ENCODE measurements around the gene ARHGAP27. TPM values are rescaled to one million over a fixed set of nuclear protein-coding genes. Genes with fewer than 3 reads are reported as not detected.
A peak's percentile ranks its signal among the peaks of the same experiment; 100 is the strongest.

ARHGAP27 gene
- total and polyA plus RNA-seq, 2 of the 13 experiments (the other 11 are each of a cell fraction or from before 2014, with no cell fraction given): 15.5 to 18.9 TPM

- TF ChIP-seq, protein P1, sequence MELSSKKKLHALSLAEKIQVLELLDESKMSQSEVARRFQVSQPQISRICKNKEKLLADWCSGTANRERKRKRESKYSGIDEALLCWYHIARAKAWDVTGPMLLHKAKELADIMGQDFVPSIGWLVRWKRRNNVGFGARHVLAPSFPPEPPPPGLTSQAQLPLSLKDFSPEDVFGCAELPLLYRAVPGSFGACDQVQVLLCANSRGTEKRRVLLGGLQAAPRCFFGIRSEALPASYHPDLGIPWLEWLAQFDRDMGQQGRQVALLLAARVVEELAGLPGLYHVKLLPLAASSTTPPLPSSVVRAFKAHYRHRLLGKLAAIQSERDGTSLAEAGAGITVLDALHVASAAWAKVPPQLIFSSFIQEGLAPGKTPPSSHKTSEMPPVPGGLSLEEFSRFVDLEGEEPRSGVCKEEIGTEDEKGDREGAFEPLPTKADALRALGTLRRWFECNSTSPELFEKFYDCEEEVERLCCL (CRISPR knock-in tag; IDR thresholded peaks at IDR 0.05; ENCODE audit: borderline replicate concordance): no peak
- TF ChIP-seq ZNF230 (CRISPR knock-in tag; IDR thresholded peaks at IDR 0.05): no peak
- TF ChIP-seq PHF5A (CRISPR knock-in tag; IDR thresholded peaks at IDR 0.05; ENCODE audit: low read depth, unreplicated experiment): no peak
- no peak for TF ChIP-seq ZNF510 (CRISPR knock-in tag; IDR thresholded peaks at IDR 0.05; ENCODE audit: low read depth)
- no peak for TF ChIP-seq ZNF234 (CRISPR knock-in tag; conservative IDR thresholded peaks at IDR 0.05)
- TF ChIP-seq NFE2L2 (IDR thresholded peaks at IDR 0.05; ENCODE audit: low read length): no peak
- TF ChIP-seq ZNF7 (CRISPR knock-in tag; IDR thresholded peaks at IDR 0.05): no peak
- TF ChIP-seq CEBPB (IDR thresholded peaks at IDR 0.05; ENCODE audit: borderline replicate concordance, low read depth, low read length): no peak
- TF ChIP-seq CREB1 (IDR thresholded peaks at IDR 0.05): no peak
- no peak for TF ChIP-seq CREB1 (CRISPR knock-in tag; IDR thresholded peaks at IDR 0.05)
- no peak for TF ChIP-seq CHD2 (IDR thresholded peaks at IDR 0.05; ENCODE audit: low read depth, low read length)
- TF ChIP-seq NR2F6 (IDR thresholded peaks at IDR 0.05): no peak
- peak; percentile 67 for TF ChIP-seq NR2F6 (CRISPR knock-in tag; IDR thresholded peaks at IDR 0.05)
- TF ChIP-seq CREM (IDR thresholded peaks at IDR 0.05): no peak
- TF ChIP-seq CREM (CRISPR knock-in tag; IDR thresholded peaks at IDR 0.05): no peak
- TF ChIP-seq SP1 (IDR thresholded peaks at IDR 0.05): no peak
- TF ChIP-seq SP1 (CRISPR knock-in tag; IDR thresholded peaks at IDR 0.05): peak; percentile 66; the same call in 1 of the 2 replicates
- no peak for TF ChIP-seq ZFP62 (CRISPR knock-in tag; IDR thresholded peaks at IDR 0.05)
- TF ChIP-seq POGZ (CRISPR knock-in tag; IDR thresholded peaks at IDR 0.05): peak; percentile 56; the same call in 1 of the 2 replicates
- no peak for TF ChIP-seq NBN (conservative IDR thresholded peaks at IDR 0.05)
- TF ChIP-seq ZIK1 (CRISPR knock-in tag; IDR thresholded peaks at IDR 0.05; ENCODE audit: borderline replicate concordance, low read depth): peak; percentile 64; the same call in 1 of the 2 replicates
- TF ChIP-seq ZNF138 (CRISPR knock-in tag; IDR thresholded peaks at IDR 0.05; ENCODE audit: low read depth): peak; percentile 42; the same call in 1 of the 2 replicates
- no peak for TF ChIP-seq MAFG (CRISPR knock-in tag; IDR thresholded peaks at IDR 0.05)
- no peak for TF ChIP-seq ZNF75D (CRISPR knock-in tag; IDR thresholded peaks at IDR 0.05; ENCODE audit: borderline replicate concordance)
- peak; percentile 89 for TF ChIP-seq RAD21 (CRISPR knock-in tag; IDR thresholded peaks at IDR 0.05)
- no peak for TF ChIP-seq CENPX (CRISPR knock-in tag; IDR thresholded peaks at IDR 0.05)
- TF ChIP-seq ZNF329 (CRISPR knock-in tag; IDR thresholded peaks at IDR 0.05; ENCODE audit: low read depth): no peak
- peak; percentile 72 for TF ChIP-seq HNF4A (CRISPR knock-in tag; IDR thresholded peaks at IDR 0.05)
- TF ChIP-seq RBM39 (IDR thresholded peaks at IDR 0.05; ENCODE audit: low read depth, low read length, poor library complexity, severe bottlenecking): no peak
- TF ChIP-seq, protein P2, sequence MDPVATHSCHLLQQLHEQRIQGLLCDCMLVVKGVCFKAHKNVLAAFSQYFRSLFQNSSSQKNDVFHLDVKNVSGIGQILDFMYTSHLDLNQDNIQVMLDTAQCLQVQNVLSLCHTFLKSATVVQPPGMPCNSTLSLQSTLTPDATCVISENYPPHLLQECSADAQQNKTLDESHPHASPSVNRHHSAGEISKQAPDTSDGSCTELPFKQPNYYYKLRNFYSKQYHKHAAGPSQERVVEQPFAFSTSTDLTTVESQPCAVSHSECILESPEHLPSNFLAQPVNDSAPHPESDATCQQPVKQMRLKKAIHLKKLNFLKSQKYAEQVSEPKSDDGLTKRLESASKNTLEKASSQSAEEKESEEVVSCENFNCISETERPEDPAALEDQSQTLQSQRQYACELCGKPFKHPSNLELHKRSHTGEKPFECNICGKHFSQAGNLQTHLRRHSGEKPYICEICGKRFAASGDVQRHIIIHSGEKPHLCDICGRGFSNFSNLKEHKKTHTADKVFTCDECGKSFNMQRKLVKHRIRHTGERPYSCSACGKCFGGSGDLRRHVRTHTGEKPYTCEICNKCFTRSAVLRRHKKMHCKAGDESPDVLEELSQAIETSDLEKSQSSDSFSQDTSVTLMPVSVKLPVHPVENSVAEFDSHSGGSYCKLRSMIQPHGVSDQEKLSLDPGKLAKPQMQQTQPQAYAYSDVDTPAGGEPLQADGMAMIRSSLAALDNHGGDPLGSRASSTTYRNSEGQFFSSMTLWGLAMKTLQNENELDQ (CRISPR knock-in tag; IDR thresholded peaks at IDR 0.05; ENCODE audit: borderline replicate concordance): no peak
- no peak; the same call in 1 of the 2 replicates for TF ChIP-seq PHF21A (CRISPR knock-in tag; IDR thresholded peaks at IDR 0.05)
These were observed 4.5 kb downstream of the ARHGAP27 start (continued) for GRCh38 chr17:45428050-45428617.

All from HepG2 (cell line).